ENCODE measurements around the gene MYRIP. TPM values are rescaled to one million over a fixed set of nuclear protein-coding genes. Genes with fewer than 3 reads are reported as not detected.
A peak's percentile ranks its signal among the peaks of the same experiment; 100 is the strongest.
"Not testable (repeated sequence)": the region's sequence is repeated elsewhere in the genome, so short reads cannot be mapped to it uniquely, and the experiment has no call there.

MYRIP gene
- total RNA-seq, 1 experiment from 2014 or later = not detected

DNA sequence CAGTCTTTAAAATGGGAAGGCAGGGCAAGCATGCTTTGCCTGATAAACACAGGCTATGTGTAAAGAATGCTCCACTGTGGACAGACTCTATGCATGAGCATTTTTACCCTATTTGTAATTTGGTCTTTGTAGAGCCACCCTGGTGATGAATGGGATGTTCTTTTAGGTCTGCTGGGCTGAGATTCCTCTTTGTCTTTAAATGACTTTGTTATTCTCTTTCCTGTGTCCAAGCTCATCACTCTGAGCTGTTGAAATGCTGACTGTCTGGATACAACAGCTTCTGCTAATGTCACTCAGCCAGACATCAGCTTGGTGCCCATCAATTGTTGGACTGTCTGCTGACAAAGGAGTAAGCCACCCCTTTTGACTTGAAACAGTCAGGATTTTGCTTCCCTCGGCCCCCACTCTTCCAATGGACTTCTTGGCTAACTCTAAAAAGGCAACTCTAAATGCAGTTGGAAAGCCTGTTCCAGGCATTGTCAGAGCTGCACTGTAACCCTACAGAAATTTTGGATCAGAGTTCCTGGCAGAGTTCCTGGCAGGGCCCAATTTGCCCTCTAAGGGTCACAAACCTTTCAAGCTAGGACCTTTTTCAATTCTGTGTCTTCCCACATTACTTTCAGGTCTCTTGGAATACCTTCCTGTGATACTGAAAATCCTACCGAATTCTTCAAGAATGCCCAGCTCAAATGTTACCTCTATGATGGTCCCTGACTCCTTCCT, 459.6 kb downstream of the MYRIP start:
- in situ Hi-C loops (cut with HindIII; ENCODE audit: low sequenced_read_pairs) = no loop called here
- DNase-seq (ENCODE audit: low spot score) = peak; percentile 9

DNA sequence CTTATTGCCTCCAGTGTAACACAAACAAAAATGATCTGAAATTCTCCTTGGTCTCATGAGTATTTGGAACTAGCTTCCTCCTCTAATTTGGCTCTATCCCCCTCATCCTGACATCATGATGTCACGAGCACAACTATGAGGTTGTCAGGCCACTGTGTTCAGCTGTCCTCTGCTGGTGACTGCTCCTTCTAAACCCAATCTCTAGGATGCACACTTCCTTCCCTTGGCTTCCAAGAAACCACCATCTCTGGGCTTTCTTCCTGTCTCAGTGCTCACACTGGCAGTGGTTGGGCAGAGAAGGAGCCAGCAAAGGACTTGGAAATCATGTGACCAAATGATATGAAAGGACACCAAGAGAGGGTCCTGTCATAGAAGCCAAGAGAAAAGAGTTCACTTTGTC, 469.4 kb downstream of the MYRIP start:
- in situ Hi-C loops (cut with HindIII; ENCODE audit: low sequenced_read_pairs) = no loop called here
- DNase-seq (ENCODE audit: low spot score) = no peak

DNA sequence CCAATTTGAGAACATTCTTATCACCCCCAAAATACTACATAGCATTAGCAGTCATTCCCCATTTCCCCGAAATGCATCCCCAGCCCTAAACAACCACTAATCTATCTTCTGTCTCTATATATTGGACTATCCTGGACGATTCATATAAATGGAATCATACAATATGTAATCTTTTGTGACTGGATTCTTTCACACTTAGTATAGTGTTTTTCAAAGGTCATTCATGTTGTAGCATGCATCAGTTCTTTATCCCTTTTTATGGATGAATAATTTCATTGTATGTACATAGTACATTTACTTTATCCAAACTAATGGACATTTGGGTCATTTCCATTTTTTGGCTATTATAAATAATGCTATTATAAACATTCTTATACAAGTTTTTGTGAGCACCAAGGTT, 472.6 kb downstream of the MYRIP start:
- in situ Hi-C loops (cut with HindIII; ENCODE audit: low sequenced_read_pairs) = no loop called here
- no peak for DNase-seq (ENCODE audit: low spot score)

DNA sequence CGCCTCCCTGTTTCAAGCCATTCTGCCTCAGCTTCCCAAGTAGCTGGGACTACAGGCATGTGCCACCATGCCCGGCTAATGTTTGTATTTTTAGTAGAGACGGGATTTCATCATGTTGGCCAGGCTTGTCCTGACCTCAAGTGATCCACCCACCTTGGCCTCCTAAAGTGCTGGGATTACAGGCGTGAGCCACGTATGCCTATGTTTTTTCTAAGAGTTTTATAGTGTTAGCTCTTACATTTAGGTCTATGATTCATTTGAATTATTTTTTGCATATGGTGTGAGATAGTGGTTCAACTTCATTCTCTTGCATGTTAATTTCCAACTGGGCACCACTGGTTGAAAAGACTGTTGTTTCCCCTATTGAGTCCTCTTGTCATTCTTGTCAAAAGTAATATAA, 473.6 kb downstream of the MYRIP start:
- in situ Hi-C loops (cut with HindIII; ENCODE audit: low sequenced_read_pairs); DNase-seq (ENCODE audit: low spot score): not testable (repeated sequence)

DNA sequence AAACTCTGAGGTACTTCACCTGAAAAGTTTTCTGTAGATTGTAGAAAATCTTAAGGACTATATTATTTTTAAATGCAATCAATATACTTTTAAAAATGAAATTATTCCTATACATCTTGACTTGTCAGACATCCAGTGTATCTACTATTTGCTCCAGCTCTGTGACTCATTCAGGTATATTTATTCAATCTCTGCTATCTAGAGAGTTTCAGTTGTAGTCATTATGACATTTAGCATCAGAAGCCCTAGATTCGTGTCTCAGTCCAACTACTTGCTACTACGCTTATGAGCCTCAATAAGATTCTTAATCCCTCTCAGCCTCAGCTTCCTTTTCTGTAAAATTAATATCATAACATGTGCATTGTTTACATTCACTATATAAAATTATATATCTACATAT, 477.8 kb downstream of the MYRIP start:
- in situ Hi-C loops (cut with HindIII; ENCODE audit: low sequenced_read_pairs) = no loop called here
- no peak for DNase-seq (ENCODE audit: low spot score)

DNA sequence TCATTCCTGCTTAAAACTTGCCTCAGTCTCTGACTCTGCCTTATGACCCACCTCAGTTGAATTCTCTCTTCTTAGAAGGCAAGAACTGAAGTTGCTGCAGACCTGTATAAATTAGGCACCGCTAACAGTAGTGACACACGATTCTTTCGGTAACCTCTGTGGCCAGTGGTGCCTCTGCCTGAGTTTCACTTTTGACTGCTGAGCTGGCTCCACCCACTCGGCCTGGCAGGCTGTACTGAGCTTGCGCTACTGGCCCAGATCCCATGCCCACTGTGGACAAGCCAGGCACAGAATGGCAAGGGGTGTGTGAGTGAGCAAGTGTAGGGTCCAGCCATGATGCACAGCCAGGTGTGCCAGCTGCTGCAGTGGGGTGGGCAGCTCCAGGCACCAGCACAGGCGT, 481.0 kb downstream of the MYRIP start:
- no peak for DNase-seq (ENCODE audit: low spot score)
- in situ Hi-C loops (cut with HindIII; ENCODE audit: low sequenced_read_pairs) = no loop called here

DNA sequence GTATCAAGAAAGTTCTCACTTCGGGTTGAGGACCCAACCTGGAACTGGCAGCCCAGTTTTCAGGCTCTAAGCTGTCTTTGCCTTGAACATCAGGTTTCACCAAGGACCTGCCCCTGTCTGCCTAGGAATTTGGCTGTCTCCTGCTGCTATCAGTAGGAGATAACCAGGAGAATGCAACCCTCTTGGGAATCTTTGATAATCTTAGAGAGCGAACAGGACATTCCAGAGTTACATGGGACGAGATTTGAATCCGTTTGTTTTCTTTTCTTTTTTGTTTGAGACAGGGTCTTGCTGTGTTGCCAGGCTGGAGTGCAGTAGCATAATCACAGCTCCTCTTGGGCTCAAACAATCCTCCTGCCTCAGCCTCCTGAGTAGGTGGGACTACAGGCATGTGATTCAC, 482.1 kb downstream of the MYRIP start:
- in situ Hi-C loops (cut with HindIII; ENCODE audit: low sequenced_read_pairs) = no loop called here
- DNase-seq (ENCODE audit: low spot score) = no peak

DNA sequence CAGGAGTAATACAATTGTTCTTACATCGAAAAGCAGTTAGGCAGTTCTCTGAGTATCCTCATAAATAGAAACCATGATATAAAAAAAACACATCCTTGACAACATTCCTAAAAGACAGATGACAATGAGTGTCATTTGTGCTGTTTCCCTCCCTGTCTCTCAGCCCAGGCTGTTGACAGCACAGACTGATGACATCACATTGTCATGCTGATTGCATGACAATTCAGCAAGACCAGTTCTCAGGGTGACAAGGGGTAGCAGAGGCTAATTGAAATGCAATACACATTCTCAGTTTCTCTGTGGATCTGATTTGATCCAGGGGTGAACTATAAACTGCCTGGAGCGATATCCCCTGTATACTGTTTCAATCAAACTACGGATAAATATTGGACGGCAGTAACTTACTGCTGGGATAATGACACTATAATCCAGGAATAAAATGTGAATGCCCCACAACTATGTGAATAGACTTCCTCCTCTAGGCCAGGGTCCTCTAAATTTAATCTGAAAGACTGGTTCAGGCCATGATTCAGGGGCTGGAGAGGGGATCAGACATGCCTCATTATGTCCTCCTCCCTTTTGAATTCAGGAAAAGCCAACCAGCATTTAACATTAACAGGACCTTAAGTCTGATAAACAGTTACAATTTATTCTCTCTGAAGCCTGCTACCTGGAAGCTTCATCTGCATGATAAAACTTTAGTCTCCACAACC, 483.4 kb downstream of the MYRIP start:
- in situ Hi-C loops (cut with HindIII; ENCODE audit: low sequenced_read_pairs) = no loop called here
- DNase-seq (ENCODE audit: low spot score) = no peak

DNA sequence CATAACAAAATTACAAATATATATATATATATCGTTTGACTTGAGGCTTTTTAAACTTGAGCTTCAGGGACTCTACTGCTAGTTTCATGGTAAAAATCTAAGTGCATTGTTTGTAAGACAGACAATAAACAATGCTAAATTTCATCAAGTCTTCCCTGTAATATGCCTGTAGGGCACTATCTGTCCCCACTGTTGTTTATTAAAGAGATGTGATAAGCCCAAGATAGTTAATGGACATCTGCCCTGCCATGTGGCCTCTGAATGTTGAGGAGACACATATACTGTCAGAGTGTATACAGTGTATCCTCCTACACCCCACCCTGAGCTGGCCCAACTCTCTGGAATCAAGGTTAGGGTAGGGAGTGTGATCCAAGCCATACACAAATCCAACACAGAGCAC, 485.0 kb downstream of the MYRIP start:
- in situ Hi-C loops (cut with HindIII; ENCODE audit: low sequenced_read_pairs) = no loop called here
- DNase-seq (ENCODE audit: low spot score) = no peak

DNA sequence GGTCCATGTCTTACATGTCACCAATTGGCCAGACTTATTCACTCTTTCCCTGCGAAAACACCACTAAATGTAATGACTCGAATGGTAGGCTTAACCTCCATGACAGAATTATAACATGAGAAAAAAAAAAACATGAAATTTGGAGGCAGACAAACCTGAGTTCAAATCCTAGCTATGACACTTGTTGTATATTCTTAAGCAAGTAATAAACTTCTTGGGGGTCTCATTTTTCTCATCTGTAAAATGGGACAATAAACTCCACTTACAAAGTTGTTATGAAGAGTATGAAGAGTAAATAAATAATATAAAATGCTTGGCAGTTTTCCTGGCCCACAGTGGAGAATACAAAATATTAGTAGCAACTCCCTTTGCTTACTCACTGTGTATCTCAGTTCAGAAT, 488.7 kb downstream of the MYRIP start:
- in situ Hi-C loops (cut with HindIII; ENCODE audit: low sequenced_read_pairs) = no loop called here
- DNase-seq (ENCODE audit: low spot score) = no peak

DNA sequence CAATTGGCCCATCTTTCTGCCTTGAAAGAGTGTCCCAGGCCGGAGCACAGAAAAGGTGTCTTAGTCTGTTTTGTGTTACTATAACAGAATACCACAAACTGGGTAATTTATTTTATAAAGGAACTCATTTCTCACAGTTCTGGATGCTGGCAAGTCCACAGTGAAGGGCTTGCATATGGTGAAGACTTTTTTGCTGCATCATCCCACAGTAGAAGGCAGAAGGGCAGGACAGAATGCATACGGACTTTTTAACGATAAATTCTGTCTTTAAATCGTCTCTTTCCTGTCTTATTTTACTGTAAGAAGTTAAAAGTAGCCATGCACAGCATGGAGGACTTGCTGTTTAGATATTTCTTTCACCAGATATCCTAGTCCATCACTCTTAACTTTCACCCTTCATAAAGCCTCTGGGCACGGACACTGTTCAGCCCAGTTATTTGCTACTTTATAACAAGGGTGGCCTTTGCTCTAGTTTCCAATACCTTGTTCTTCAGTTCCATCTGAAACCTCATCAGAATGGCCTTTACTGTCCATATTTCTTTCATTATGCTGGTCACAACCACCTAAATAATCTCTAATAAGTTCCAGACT, 489.8 kb downstream of the MYRIP start:
- DNase-seq (ENCODE audit: low spot score) = no peak
- in situ Hi-C loops (cut with HindIII; ENCODE audit: low sequenced_read_pairs) = no loop called here

DNA sequence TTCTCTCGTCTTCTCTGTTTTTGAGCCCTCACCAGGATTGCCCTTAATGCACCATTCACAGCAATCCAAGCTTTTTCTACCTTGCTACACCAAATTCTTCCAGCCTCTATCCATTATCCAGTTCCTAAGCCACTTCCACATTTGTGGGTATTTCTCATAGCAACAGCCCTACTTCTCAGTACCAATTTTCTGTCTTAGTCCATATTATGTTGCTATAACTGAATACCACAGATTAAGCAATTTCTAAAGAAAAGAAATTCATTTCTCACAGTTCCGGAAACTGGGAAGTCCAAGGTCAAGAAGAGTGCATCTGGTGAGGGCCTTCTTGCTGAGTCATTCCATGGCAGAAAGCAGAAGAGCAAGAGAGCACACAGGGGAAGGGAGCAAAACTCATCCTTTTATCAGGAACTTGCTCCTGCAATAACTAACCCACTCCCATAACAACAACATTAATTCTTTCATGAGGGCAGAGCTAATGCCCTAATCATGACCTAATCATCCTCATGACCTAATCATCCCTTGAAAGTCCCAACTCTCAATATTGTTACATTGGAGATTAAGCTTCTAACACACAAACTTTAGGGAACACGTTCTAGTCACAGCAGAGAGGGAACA, 490.4 kb downstream of the MYRIP start:
- DNase-seq (ENCODE audit: low spot score) = no peak
- in situ Hi-C loops (cut with HindIII; ENCODE audit: low sequenced_read_pairs) = no loop called here

DNA sequence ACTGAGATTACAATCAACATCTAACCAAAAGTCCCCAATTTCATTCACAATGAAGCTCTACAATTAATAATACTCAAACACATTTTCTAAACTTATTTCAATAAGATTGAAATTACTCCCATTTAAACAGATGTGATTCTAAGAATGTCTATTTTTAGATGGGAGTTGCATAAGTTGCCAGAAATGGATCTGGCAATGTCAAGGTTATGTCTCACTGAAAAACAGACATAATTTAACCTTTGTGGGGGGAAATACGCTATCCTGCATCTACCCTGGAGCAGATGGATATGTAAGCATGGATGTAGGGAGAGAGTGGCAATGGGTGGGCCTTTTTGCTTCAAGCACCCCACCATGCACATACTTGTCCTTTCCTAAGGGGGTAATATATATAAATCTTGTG, 493.4 kb downstream of the MYRIP start:
- DNase-seq (ENCODE audit: low spot score) = no peak
- in situ Hi-C loops (cut with HindIII; ENCODE audit: low sequenced_read_pairs) = no loop called here

DNA sequence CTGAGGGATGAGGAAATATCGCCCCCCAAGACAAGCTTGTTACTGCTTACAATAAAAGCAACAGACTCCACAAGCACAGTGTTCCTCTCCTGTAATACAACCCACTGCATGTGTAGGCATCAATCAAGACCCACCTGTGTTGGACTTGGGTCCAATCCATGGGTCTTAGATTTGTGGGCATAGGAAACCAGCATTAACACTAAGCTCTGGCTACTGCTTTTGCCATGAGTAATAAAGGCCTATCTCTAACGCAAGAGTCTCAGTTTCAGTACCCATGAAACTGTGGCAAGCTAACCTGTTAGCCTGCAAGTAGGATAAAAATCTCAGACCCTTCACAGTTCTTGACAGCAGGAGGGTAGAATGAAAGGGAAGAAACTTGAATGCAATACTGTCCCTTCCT, 494.9 kb downstream of the MYRIP start:
- in situ Hi-C loops (cut with HindIII; ENCODE audit: low sequenced_read_pairs) = no loop called here
- DNase-seq (ENCODE audit: low spot score) = no peak

DNA sequence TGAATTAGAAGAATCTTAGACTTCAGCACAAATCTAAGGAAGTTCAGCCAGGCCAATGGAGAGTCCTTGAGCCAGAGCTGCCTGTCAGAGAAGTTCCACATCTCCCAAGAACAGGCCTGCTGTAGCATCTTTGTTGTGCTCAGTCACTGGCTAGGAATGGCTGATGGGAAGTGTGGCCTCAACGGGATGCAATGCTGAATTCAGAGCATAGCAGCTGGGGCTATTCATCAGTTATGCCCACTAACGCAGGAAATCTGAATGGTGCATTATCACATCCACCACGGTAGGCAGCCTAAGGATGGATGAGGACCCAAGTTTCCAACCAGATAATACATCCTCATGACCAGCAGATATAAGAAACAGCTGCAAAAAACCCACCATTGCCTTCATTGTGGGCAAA, 496.9 kb downstream of the MYRIP start:
- no peak for DNase-seq (ENCODE audit: low spot score)
- in situ Hi-C loops (cut with HindIII; ENCODE audit: low sequenced_read_pairs) = no loop called here

DNA sequence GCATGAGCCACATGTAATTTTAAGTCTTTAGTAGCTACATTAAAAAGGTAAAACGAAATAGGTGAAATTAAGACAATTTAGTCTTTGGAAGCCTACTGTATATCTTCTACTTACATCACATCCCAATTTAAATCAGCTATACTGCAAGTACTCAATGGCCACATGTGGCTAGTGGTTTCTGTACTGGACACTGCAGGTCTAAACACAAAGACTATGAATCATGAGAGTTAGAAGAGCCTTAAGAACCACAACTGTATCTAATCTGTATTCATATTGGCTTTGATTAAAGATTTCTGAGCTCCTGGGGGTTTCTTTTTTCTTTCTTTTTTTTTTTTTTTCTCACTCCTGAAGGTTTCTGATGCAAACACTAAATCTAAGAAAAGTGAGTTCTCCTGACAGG, 497.8 kb downstream of the MYRIP start:
- in situ Hi-C loops (cut with HindIII; ENCODE audit: low sequenced_read_pairs) = no loop called here
- DNase-seq (ENCODE audit: low spot score) = no peak

DNA sequence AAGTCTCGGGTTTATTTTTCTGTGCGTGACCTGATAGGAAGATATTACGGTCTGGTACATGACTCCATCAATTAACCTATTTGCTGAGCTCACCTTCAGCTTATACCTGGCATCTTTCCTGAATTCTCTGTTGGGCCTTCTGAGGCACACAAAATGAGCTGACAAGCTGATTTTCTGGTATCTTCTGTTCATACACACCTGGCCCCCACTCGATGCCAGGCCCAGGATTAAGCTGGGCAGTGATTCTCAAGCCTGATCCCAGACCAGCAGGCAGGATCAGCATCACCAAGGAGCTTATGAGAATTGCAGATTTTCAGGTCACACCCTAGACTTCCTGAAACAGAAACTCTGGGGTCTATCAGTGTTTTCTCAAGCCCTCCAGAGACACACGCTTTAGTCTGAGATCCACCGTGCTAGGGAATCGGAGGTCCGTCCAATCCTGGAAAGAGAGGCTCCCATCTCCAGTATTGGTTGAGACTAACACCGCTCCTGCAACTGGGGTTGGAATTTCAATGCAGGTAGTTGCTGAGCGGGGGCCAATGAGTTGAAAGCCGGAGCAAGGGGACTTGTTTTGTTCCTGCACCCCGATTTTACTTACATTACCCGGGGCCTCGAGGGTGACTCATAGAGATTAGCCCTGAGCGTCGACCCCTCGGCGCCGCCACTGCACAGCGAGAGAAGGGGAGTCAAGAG, 499.5 kb downstream of the MYRIP start:
- in situ Hi-C loops (cut with HindIII; ENCODE audit: low sequenced_read_pairs) = no loop called here

DNA sequence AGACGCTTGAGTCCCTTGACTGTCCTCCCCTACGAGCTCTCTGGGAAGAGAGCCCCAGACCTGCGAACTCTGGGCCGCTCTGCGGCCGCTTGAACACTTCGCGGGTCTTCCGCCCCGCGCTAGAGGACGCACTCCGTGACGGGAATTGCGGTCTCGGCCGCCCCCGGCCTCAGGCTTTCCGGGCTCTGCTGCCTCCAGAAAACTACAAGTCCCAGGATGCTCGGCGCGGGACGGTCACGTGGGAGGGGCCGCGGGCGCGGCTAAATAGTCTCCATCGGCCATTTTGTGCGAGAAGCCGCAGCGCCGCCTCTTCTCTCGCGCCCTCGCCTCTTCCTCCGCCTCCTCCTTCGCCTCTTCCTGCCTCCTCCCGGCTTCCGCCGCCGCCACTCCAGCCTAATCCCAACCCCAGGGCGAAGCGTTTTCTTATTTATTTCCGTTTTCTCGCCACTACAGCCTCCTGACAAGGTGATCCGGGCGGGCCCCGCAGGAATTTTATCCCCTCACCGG, 500.1 kb downstream of the MYRIP start, which contains the start of gene EIF1B:
TSS of gene EIF1B (plus strand) at position 290 of the 507 bp plus-strand sequence. CDS start 235 bp downstream, outside the sequence.
- in situ Hi-C loops (cut with HindIII; ENCODE audit: low sequenced_read_pairs) = no loop called here
- peak; percentile 97 for DNase-seq (ENCODE audit: low spot score)

More for the DNA sequence above, 499.5 kb downstream of the MYRIP start:
- peak; percentile 47 for DNase-seq (ENCODE audit: low spot score)

All from G401 (cell line).